ENCODE results near the gene TMTC1. TPM values are rescaled to one million over a fixed set of nuclear protein-coding genes. Genes with fewer than 3 reads are reported as not detected.
A peak's percentile ranks its signal among the peaks of the same experiment; 100 is the strongest.

Gene TMTC1
- total and polyA plus RNA-seq, 2 donors = 24.8 to 30.3 TPM

GRCh38 chr12:29741342-29742241 lies 42.1 kb downstream of the TMTC1 start:
- peak overlapping the region; percentile 23 for H3K27ac ChIP-seq (ENCODE audit: low read depth)
- no peak overlapping the region for H3K4me3 ChIP-seq (ENCODE audit: low read depth, low read length)
- no peaks in the 10 kb centered on the region for H3K4me1 ChIP-seq (ENCODE audit: insufficient read depth)
- H3K36me3 ChIP-seq (ENCODE audit: insufficient read depth) = no peaks in the 10 kb centered on the region
- WGBS = 71% methylated on average over 7 of the region's 7 CpGs
- no peak for DNase-seq (ENCODE audit: extremely low spot score)

GRCh38 chr12:29739279-29739991 lies 44.3 kb downstream of the TMTC1 start:
- Histone ChIP-seq H3K36me3 (ENCODE audit: insufficient read depth) (no peaks in the 10 kb centered on the region), H3K4me1 (ENCODE audit: insufficient read depth) (no peaks in the 10 kb centered on the region), H3K27ac (ENCODE audit: low read depth) (no peak overlapping the region), H3K4me3 (ENCODE audit: low read depth, low read length) (no peak overlapping the region)
- no peak for DNase-seq (ENCODE audit: extremely low spot score)
- WGBS = 88% methylated on average over 10 of the region's 10 CpGs

- DNase-seq (ENCODE audit: extremely low spot score) = no peak
- H3K4me3 ChIP-seq (ENCODE audit: low read depth, low read length) = no peak overlapping the region
- 61% methylated on average over 3 of the region's 3 CpGs for WGBS
- H3K27ac ChIP-seq (ENCODE audit: low read depth) = no peak overlapping the region
- H3K36me3 ChIP-seq (ENCODE audit: insufficient read depth) = no peaks in the 10 kb centered on the region
- H3K4me1 ChIP-seq (ENCODE audit: insufficient read depth) = no peaks in the 10 kb centered on the region
Measured at GRCh38 chr12:29738365-29738764, 45.4 kb downstream of the TMTC1 start.

- no peak overlapping the region for H3K4me3 ChIP-seq (ENCODE audit: low read depth, low read length)
- H3K36me3 ChIP-seq (ENCODE audit: insufficient read depth) = no peaks in the 10 kb centered on the region
- H3K4me1 ChIP-seq (ENCODE audit: insufficient read depth) = no peaks in the 10 kb centered on the region
- 64% methylated on average over 4 of the region's 4 CpGs for whole genome bisulfite sequencing
- no peak for DNase-seq (ENCODE audit: extremely low spot score)
- no peak overlapping the region for H3K27ac ChIP-seq (ENCODE audit: low read depth)
Measured at GRCh38 chr12:29737644-29738043, 46.1 kb downstream of the TMTC1 start.

- Histone ChIP-seq H3K27ac (ENCODE audit: low read depth) (no peak overlapping the region), H3K36me3 (ENCODE audit: insufficient read depth) (no peaks in the 10 kb centered on the region), H3K4me3 (ENCODE audit: low read depth, low read length) (no peak overlapping the region), H3K4me1 (ENCODE audit: insufficient read depth) (no peaks in the 10 kb centered on the region)
- 79% methylated on average over 7 of the region's 7 CpGs for WGBS
- no peak for DNase-seq (ENCODE audit: extremely low spot score)
Measured at GRCh38 chr12:29735604-29736003, 48.1 kb downstream of the TMTC1 start.

- H3K27ac ChIP-seq (ENCODE audit: low read depth) = no peak overlapping the region
- H3K4me1 ChIP-seq (ENCODE audit: insufficient read depth) = no peaks in the 10 kb centered on the region
- DNase-seq (ENCODE audit: extremely low spot score) = no peak
- 47% methylated on average over 6 of the region's 6 CpGs for WGBS
- no peak overlapping the region for H3K4me3 ChIP-seq (ENCODE audit: low read depth, low read length)
- no peaks in the 10 kb centered on the region for H3K36me3 ChIP-seq (ENCODE audit: insufficient read depth)
Measured at GRCh38 chr12:29734734-29735133, 49.0 kb downstream of the TMTC1 start.

- no peaks in the 10 kb centered on the region for H3K4me1 ChIP-seq (ENCODE audit: insufficient read depth)
Measured at GRCh38 chr12:29734305-29734704, 49.4 kb downstream of the TMTC1 start.

GRCh38 chr12:29733501-29733900 lies 50.2 kb downstream of the TMTC1 start:
- H3K4me1 ChIP-seq (ENCODE audit: insufficient read depth) = no peaks in the 10 kb centered on the region
- no peak overlapping the region for H3K4me3 ChIP-seq (ENCODE audit: low read depth, low read length)
- 94% methylated on average over 1 of the region's 1 CpG for WGBS
- DNase-seq (ENCODE audit: extremely low spot score) = no peak
- no peaks in the 10 kb centered on the region for H3K36me3 ChIP-seq (ENCODE audit: insufficient read depth)
- H3K27ac ChIP-seq (ENCODE audit: low read depth) = no peak overlapping the region

More at GRCh38 chr12:29734305-29734704, 49.4 kb downstream of the TMTC1 start:
- WGBS = 75% methylated on average over 5 of the region's 5 CpGs
- no peak for DNase-seq (ENCODE audit: extremely low spot score)
- Histone ChIP-seq H3K4me3 (ENCODE audit: low read depth, low read length) (no peak overlapping the region), H3K36me3 (ENCODE audit: insufficient read depth) (no peaks in the 10 kb centered on the region), H3K27ac (ENCODE audit: low read depth) (no peak overlapping the region)

- no peak overlapping the region for H3K4me3 ChIP-seq (ENCODE audit: low read depth, low read length)
- no peaks in the 10 kb centered on the region for H3K36me3 ChIP-seq (ENCODE audit: insufficient read depth)
- WGBS = 91% methylated on average over 3 of the region's 3 CpGs
- no peak overlapping the region for H3K27ac ChIP-seq (ENCODE audit: low read depth)
- no peaks in the 10 kb centered on the region for H3K4me1 ChIP-seq (ENCODE audit: insufficient read depth)
- DNase-seq (ENCODE audit: extremely low spot score) = no peak
Measured at GRCh38 chr12:29733060-29733459, 50.7 kb downstream of the TMTC1 start.

GRCh38 chr12:29732593-29732992 lies 51.1 kb downstream of the TMTC1 start:
- 89% methylated on average over 3 of the region's 3 CpGs for WGBS
- Histone ChIP-seq H3K4me1 (ENCODE audit: insufficient read depth) (no peaks in the 10 kb centered on the region), H3K4me3 (ENCODE audit: low read depth, low read length) (no peak overlapping the region), H3K27ac (ENCODE audit: low read depth) (no peak overlapping the region), H3K36me3 (ENCODE audit: insufficient read depth) (no peaks in the 10 kb centered on the region)
- no peak for DNase-seq (ENCODE audit: extremely low spot score)

GRCh38 chr12:29732191-29732590 lies 51.6 kb downstream of the TMTC1 start:
- Histone ChIP-seq H3K27ac (ENCODE audit: low read depth) (no peak overlapping the region), H3K4me3 (ENCODE audit: low read depth, low read length) (no peak overlapping the region), H3K36me3 (ENCODE audit: insufficient read depth) (no peaks in the 10 kb centered on the region), H3K4me1 (ENCODE audit: insufficient read depth) (no peaks in the 10 kb centered on the region)
- peak; percentile 32 for DNase-seq (ENCODE audit: extremely low spot score)
- 92% methylated on average over 2 of the region's 2 CpGs for WGBS

- H3K27ac ChIP-seq (ENCODE audit: low read depth) = no peak overlapping the region
- no peak overlapping the region for H3K4me3 ChIP-seq (ENCODE audit: low read depth, low read length)
- peak; percentile 23 for DNase-seq (ENCODE audit: extremely low spot score)
- no peaks in the 10 kb centered on the region for H3K36me3 ChIP-seq (ENCODE audit: insufficient read depth)
- WGBS = 62% methylated on average over 2 of the region's 2 CpGs
- no peaks in the 10 kb centered on the region for H3K4me1 ChIP-seq (ENCODE audit: insufficient read depth)
Measured at GRCh38 chr12:29731591-29731990, 52.2 kb downstream of the TMTC1 start.

GRCh38 chr12:29730481-29730880 lies 53.3 kb downstream of the TMTC1 start:
- H3K4me3 ChIP-seq (ENCODE audit: low read depth, low read length) = no peak overlapping the region
- H3K36me3 ChIP-seq (ENCODE audit: insufficient read depth) = no peaks in the 10 kb centered on the region
- WGBS = 92% methylated on average over 5 of the region's 5 CpGs
- H3K27ac ChIP-seq (ENCODE audit: low read depth) = no peak overlapping the region
- DNase-seq (ENCODE audit: extremely low spot score) = no peak
- H3K4me1 ChIP-seq (ENCODE audit: insufficient read depth) = no peaks in the 10 kb centered on the region

GRCh38 chr12:29728030-29728429 lies 55.7 kb downstream of the TMTC1 start:
- 40% methylated on average over 7 of the region's 7 CpGs for WGBS
- H3K27ac ChIP-seq (ENCODE audit: low read depth) = no peak overlapping the region
- DNase-seq (ENCODE audit: extremely low spot score) = no peak
- H3K36me3 ChIP-seq (ENCODE audit: insufficient read depth) = no peaks in the 10 kb centered on the region
- H3K4me3 ChIP-seq (ENCODE audit: low read depth, low read length) = no peak overlapping the region
- H3K4me1 ChIP-seq (ENCODE audit: insufficient read depth) = no peaks in the 10 kb centered on the region
